Epithelial cell of prostate (primary cell): ENCODE measurements around the gene RPS6KA4.

Experiments
- DNase-seq: peaks from one replicate; pipeline ENCODE4 v3.0.0-alpha.2; 2011; ENCODE audit warnings: low read depth, low spot score
- H3K27ac ChIP-seq: fragments of 450-650 bp; 2 replicates; pipeline ENCODE4 v1.5.1; 2017; ENCODE audit warnings: mild to moderate bottlenecking

RPS6KA4 gene

GRCh38 chr11:64359712-64360445, 917 bp downstream of the RPS6KA4 start:
- no peak for DNase-seq
- peak overlapping the region; percentile 93 for H3K27ac ChIP-seq

GRCh38 chr11:64360448-64360921, 1.5 kb downstream of the RPS6KA4 start:
- no peak overlapping the region for H3K27ac ChIP-seq
- DNase-seq, result no peak

- no peak overlapping the region for H3K27ac ChIP-seq
Measured at GRCh38 chr11:64361659-64362058, 2.7 kb downstream of the RPS6KA4 start.

GRCh38 chr11:64362339-64362738, 3.4 kb downstream of the RPS6KA4 start:
- no peak for DNase-seq
- no peak overlapping the region for H3K27ac ChIP-seq

More at GRCh38 chr11:64361659-64362058, 2.7 kb downstream of the RPS6KA4 start:
- no peak for DNase-seq

GRCh38 chr11:64364435-64364834, 5.5 kb downstream of the RPS6KA4 start:
- H3K27ac ChIP-seq, result no peak overlapping the region
- no peak for DNase-seq

- DNase-seq, result no peak
- no peak overlapping the region for H3K27ac ChIP-seq
Measured at GRCh38 chr11:64364911-64365310, 5.9 kb downstream of the RPS6KA4 start.

- no peak for DNase-seq
- peak overlapping the region; percentile 34 for H3K27ac ChIP-seq
Measured at GRCh38 chr11:64366751-64367150, 7.8 kb downstream of the RPS6KA4 start.

GRCh38 chr11:64367931-64368672, 9.1 kb downstream of the RPS6KA4 start:
- no peak for DNase-seq
- no peak overlapping the region for H3K27ac ChIP-seq

GRCh38 chr11:64368673-64369074, 9.7 kb downstream of the RPS6KA4 start:
- DNase-seq, result no peak
- no peak overlapping the region for H3K27ac ChIP-seq

GRCh38 chr11:64369440-64370421, 10.8 kb downstream of the RPS6KA4 start:
- no peak overlapping the region for H3K27ac ChIP-seq
- no peak for DNase-seq

GRCh38 chr11:64371201-64371600, 12.2 kb downstream of the RPS6KA4 start:
- H3K27ac ChIP-seq, result no peak overlapping the region
- no peak for DNase-seq

GRCh38 chr11:64372021-64372420, 13.1 kb downstream of the RPS6KA4 start:
- H3K27ac ChIP-seq, result no peak overlapping the region
- DNase-seq, result no peak

GRCh38 chr11:64372802-64373597, 14.0 kb downstream of the RPS6KA4 start:
- no peak overlapping the region for H3K27ac ChIP-seq
- no peak for DNase-seq

GRCh38 chr11:64373598-64373974, 14.6 kb downstream of the RPS6KA4 start:
- no peak for DNase-seq

GRCh38 chr11:64376071-64376470, 17.1 kb downstream of the RPS6KA4 start:
- H3K27ac ChIP-seq, result no peak overlapping the region
- DNase-seq, result no peak

More at GRCh38 chr11:64373598-64373974, 14.6 kb downstream of the RPS6KA4 start:
- H3K27ac ChIP-seq, result no peak overlapping the region

- DNase-seq, result no peak
- no peak overlapping the region for H3K27ac ChIP-seq
Measured at GRCh38 chr11:64378335-64378880, 19.4 kb downstream of the RPS6KA4 start.

- DNase-seq, result no peak
Measured at GRCh38 chr11:64379160-64379559, 20.2 kb downstream of the RPS6KA4 start.

GRCh38 chr11:64379817-64380709, 21.1 kb downstream of the RPS6KA4 start:
- DNase-seq, result no peak
- H3K27ac ChIP-seq, result no peak overlapping the region

More at GRCh38 chr11:64379160-64379559, 20.2 kb downstream of the RPS6KA4 start:
- no peak overlapping the region for H3K27ac ChIP-seq
